ENCODE measurements around the gene ILDR2. TPM values are rescaled to one million over a fixed set of nuclear protein-coding genes. Genes with fewer than 3 reads are reported as not detected.

Gene ILDR2
- 1 to 10 TPM; 1.1 to 5.4 (median 1.7) TPM for total RNA-seq

- H3K27me3 ChIP-seq, result peaks cover 38% of the 10 kb centered on the region
- no peaks in the 10 kb centered on the region for H3K9me3 ChIP-seq
- peak within 1 kb of the TSS; percentile 61 to 82 (median 67) for H3K4me3 ChIP-seq
- in situ Hi-C loops (cut with MboI; ENCODE audit: low pct_ligation_motif_present in 1 of 4, low pct_unique_long_range_greater_than_20kb in 1 of 4, low sequenced_read_pairs in 3 of 4), result no loop called here
- DNase-seq, result peak; percentile 50
- no peak for TF ChIP-seq CTCF (IDR thresholded peaks at IDR 0.05)
- no peak for TF ChIP-seq POLR2AphosphoS5 (IDR thresholded peaks at IDR 0.05)
- TF ChIP-seq POLR2A (IDR thresholded peaks at IDR 0.05), result no peak
- no peak for TF ChIP-seq EP300 (IDR thresholded peaks at IDR 0.05; ENCODE audit: low read depth)
- intact Hi-C loops (cut with DNase I; ENCODE audit: low total_unique reads), result no loop called here
- peaks cover 3 to 14% (median 9%) of the 10 kb centered on the region in 4 donors for H3K4me1 ChIP-seq
- WGBS, 2 donors (ENCODE audit: low coverage in 1 of 2), result 0 to 3% methylated on average over 5 to 46 of the region's 97 CpGs
- H3K36me3 ChIP-seq, result no peaks in the 10 kb centered on the region
- H3K27ac ChIP-seq, result peak within 1 kb of the TSS; percentile 59 to 81 (median 74)
Measured at GRCh38 chr1:166975361-166976129, at the start of gene ILDR2. TSS of gene ILDR2 (minus strand) at chr1:166975540. CDS start at chr1:166975268, 272 bp downstream.

- Histone ChIP-seq H3K36me3 (no peaks in the 10 kb centered on the region), H3K4me3 (no peak overlapping the region), H3K9me3 (no peaks in the 10 kb centered on the region), H3K27me3 (no peaks in the 10 kb centered on the region), H3K27ac (no peak overlapping the region), H3K4me1 (no peaks in the 10 kb centered on the region)
- 90 to 100% methylated on average over 1 of the region's 1 CpG for WGBS, 2 donors (ENCODE audit: low coverage in 1 of 2)
- intact Hi-C loops (cut with DNase I; ENCODE audit: low total_unique reads), result no loop called here
- no peak for DNase-seq
- TF ChIP-seq POLR2A (IDR thresholded peaks at IDR 0.05) (no peak), CTCF (IDR thresholded peaks at IDR 0.05) (no peak), POLR2AphosphoS5 (IDR thresholded peaks at IDR 0.05) (no peak), EP300 (IDR thresholded peaks at IDR 0.05; ENCODE audit: low read depth) (no peak)
- in situ Hi-C loops (cut with MboI; ENCODE audit: low pct_ligation_motif_present in 1 of 4, low pct_unique_long_range_greater_than_20kb in 1 of 4, low sequenced_read_pairs in 3 of 4), result no loop called here
Measured at GRCh38 chr1:167022384-167022783, 47.0 kb upstream of the ILDR2 start.

- WGBS, 2 donors (ENCODE audit: low coverage in 1 of 2), result 69 to 74% methylated on average over 3 to 6 of the region's 6 CpGs
Measured at GRCh38 chr1:167016100-167016750, 40.9 kb upstream of the ILDR2 start.

More at GRCh38 chr1:167016100-167016750, 40.9 kb upstream of the ILDR2 start:
- TF ChIP-seq POLR2A (IDR thresholded peaks at IDR 0.05) (no peak), CTCF (IDR thresholded peaks at IDR 0.05) (no peak), EP300 (IDR thresholded peaks at IDR 0.05; ENCODE audit: low read depth) (no peak), POLR2AphosphoS5 (IDR thresholded peaks at IDR 0.05) (no peak)
- H3K4me3 ChIP-seq, result no peak overlapping the region
- no peak overlapping the region for H3K27ac ChIP-seq
- in situ Hi-C loops (cut with MboI; ENCODE audit: low pct_ligation_motif_present in 1 of 4, low pct_unique_long_range_greater_than_20kb in 1 of 4, low sequenced_read_pairs in 3 of 4), result no loop called here
- intact Hi-C loops (cut with DNase I; ENCODE audit: low total_unique reads), result no loop called here
- no peaks in the 10 kb centered on the region for H3K9me3 ChIP-seq
- no peaks in the 10 kb centered on the region for H3K36me3 ChIP-seq
- H3K27me3 ChIP-seq, result no peaks in the 10 kb centered on the region
- no peaks in the 10 kb centered on the region for H3K4me1 ChIP-seq
- DNase-seq, result no peak

Measured in transverse colon (tissue), 4 donors.